Neutrophil (primary cell): ENCODE measurements around the gene CTNNA2.

Experiments
- H3K27ac ChIP-seq: fragments of 200-600 bp; sonication (generic); 2 replicates; pipeline ENCODE4 v1.5.1; 2016; ENCODE audit warnings: mild to moderate bottlenecking, moderate library complexity
- H3K27me3 ChIP-seq: fragments of 200-600 bp; sonication (generic); 2 replicates; pipeline ENCODE4 v1.6.0; 2016; ENCODE audit warnings: mild to moderate bottlenecking
- H3K36me3 ChIP-seq: fragments of 200-600 bp; sonication (generic); 2 replicates; pipeline ENCODE4 v1.5.1; 2017
- H3K4me1 ChIP-seq, 2 experiments: fragments of 200-600 bp in 1 of 2; sonication (generic) in 1 of 2; 1 replicate in 1 of 2; 2 replicates in 1 of 2; pipeline versions ENCODE4 v1.5.1 to v1.6.1; 2013 to 2016; ENCODE audit warnings: low read depth in 1 of 2, low read length in 1 of 2, mild to moderate bottlenecking in 1 of 2, moderate library complexity in 1 of 2; ENCODE audit not compliant: control insufficient read depth in 1 of 2, insufficient read depth in 1 of 2
- H3K4me3 ChIP-seq, 2 experiments: fragments of 200-600 bp in 1 of 2; sonication (generic) in 1 of 2; 1 replicate in 1 of 2; 2 replicates in 1 of 2; pipeline ENCODE4 v1.5.1; 2013 to 2016; ENCODE audit warnings: low read depth in 1 of 2, low read length in 1 of 2, mild to moderate bottlenecking in 1 of 2, moderate library complexity in 1 of 2
- H3K9me3 ChIP-seq: fragments of 200-600 bp; sonication (generic); 2 replicates; pipeline ENCODE4 v1.5.1; 2016
- TF ChIP-seq, protein P1 (sequence below): fragments of 200-600 bp; sonication (generic); IDR thresholded peaks from 2 replicates; pipeline ENCODE4 v1.5.1; 2016; ENCODE audit warnings: antibody characterized with exemption

The CTNNA2 gene

DNA sequence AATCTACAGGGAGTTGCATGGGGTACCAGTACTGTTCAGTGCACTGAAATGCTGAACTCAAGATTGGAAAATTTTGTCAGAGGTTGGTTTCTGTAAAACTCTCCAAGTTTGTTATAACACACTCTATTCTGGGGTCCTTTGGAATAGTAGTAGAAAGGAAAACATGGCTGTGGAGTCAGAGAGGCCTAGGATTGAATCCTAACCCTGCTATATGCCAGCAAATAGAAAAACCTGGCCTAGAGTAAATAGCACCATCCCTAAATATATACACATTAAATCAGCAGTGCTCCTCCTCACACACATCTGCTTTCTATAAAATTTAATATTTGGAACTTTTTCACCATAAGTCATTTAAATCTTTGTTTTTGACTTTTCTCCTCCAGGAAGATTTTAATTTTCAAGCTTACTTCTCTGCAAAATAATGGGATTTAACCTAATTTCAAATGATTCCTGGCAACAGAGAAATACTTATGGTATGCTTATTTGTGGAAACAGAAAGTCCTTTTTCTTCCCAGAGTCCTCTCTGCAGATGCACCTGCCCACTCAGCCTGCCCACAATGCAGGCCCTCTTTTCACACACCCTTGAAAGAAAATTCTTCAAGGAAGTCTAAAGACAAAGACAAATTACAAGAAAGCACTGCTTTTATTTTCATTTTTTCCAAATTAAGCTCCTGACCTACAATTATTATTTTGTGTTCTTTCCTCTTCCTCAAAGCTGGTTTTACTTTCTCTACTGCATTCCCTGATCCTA lies 989.2 kb downstream of the CTNNA2 start:
- Histone ChIP-seq H3K36me3 (no peaks in the 10 kb centered on the region), H3K27ac (no peak overlapping the region), H3K4me3 (no peak overlapping the region), H3K9me3 (no peaks in the 10 kb centered on the region), H3K4me1 (no peaks in the 10 kb centered on the region), H3K27me3 (no peaks in the 10 kb centered on the region)
- TF ChIP-seq, protein P1, sequence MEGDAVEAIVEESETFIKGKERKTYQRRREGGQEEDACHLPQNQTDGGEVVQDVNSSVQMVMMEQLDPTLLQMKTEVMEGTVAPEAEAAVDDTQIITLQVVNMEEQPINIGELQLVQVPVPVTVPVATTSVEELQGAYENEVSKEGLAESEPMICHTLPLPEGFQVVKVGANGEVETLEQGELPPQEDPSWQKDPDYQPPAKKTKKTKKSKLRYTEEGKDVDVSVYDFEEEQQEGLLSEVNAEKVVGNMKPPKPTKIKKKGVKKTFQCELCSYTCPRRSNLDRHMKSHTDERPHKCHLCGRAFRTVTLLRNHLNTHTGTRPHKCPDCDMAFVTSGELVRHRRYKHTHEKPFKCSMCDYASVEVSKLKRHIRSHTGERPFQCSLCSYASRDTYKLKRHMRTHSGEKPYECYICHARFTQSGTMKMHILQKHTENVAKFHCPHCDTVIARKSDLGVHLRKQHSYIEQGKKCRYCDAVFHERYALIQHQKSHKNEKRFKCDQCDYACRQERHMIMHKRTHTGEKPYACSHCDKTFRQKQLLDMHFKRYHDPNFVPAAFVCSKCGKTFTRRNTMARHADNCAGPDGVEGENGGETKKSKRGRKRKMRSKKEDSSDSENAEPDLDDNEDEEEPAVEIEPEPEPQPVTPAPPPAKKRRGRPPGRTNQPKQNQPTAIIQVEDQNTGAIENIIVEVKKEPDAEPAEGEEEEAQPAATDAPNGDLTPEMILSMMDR, result no peak

DNA sequence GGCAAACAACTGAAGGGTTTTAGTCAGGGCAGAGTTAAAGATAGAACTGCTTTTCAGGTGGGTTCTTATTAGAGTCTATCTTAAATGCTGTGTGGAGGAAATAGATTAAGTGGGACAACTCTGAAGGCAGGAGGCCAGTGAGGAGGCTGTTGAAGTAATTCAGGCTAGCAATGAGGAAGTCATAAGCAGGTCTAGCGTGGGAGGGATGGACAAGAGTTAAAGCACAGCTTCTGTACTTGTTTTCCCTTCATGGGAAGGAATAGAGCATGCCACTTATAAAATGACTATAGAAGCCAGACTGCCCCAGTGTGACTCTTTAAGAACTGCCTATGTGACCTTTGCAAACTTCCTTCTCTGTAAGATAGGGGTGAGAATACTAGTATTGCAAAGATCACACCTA lies 993.7 kb downstream of the CTNNA2 start:
- Histone ChIP-seq H3K36me3 (no peaks in the 10 kb centered on the region), H3K4me1 (no peaks in the 10 kb centered on the region), H3K27ac (no peak overlapping the region), H3K4me3 (no peak overlapping the region), H3K27me3 (no peaks in the 10 kb centered on the region), H3K9me3 (no peaks in the 10 kb centered on the region)
- TF ChIP-seq, protein P1, result no peak

DNA sequence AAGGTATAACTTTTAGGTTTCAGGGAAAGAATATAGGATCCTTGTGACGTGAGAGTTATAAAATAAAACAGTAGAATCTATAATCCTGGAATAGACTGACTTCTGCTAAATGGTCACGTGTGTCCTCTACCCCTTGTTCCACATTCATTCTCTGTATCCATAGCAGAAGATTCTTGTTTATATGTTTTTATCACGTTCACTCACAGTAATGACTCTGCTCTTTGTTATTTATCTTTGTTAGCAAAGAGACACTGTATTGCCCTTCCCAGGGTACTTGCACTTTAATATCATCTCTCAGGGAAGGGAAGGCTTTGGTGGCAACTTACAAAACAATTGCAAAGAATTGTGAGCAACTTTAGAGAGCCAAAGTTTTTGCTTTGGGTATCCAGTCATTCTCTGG lies 997.9 kb downstream of the CTNNA2 start:
- TF ChIP-seq, protein P1, result no peak
- no peaks in the 10 kb centered on the region for H3K9me3 ChIP-seq
- H3K27me3 ChIP-seq, result no peaks in the 10 kb centered on the region
- H3K4me3 ChIP-seq, result no peak overlapping the region
- H3K27ac ChIP-seq, result no peak overlapping the region
- H3K4me1 ChIP-seq, result no peaks in the 10 kb centered on the region
- no peaks in the 10 kb centered on the region for H3K36me3 ChIP-seq

DNA sequence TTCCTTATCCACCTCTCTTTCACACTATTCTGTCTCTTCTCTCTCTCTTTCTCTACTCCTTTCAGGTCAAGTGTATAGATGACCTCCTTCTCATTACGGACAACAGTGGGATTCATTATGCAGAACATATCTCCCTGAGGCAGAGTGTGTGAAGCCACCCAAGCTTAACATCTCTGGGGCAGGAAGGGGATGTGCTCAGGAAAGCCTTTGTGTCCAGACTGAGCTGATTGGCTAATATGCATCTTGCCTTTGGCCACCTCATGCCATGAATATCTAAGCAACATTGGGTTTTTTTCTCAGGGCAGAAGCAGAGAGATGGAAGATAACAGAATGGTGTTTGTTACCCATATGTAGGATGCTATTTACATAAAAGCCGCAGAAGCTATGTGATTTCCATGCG lies 1003.1 kb downstream of the CTNNA2 start:
- Histone ChIP-seq H3K27me3 (no peaks in the 10 kb centered on the region), H3K27ac (no peak overlapping the region), H3K4me1 (no peaks in the 10 kb centered on the region), H3K36me3 (no peaks in the 10 kb centered on the region), H3K4me3 (no peak overlapping the region), H3K9me3 (no peaks in the 10 kb centered on the region)
- TF ChIP-seq, protein P1, result no peak

DNA sequence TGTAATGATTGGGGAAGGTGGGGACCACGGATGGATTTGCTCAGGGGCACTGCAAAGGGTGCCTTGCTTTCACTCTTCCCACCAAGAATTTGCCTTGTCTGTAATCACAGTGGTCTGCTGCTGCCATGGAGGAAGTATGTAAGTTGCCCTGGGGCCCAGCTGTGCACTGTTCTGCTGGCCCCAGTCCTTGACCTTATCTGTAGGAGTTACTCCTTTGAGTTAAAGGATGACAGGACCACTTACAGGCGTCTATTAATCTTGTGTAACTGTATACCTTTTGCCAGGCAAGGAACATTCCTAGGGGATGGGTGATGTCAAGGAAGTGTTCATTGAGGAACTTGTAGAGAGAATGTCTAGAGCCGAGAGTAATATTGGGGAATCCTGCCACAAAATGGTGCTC lies 1004.5 kb downstream of the CTNNA2 start:
- Histone ChIP-seq H3K4me3 (no peak overlapping the region), H3K4me1 (no peaks in the 10 kb centered on the region), H3K27ac (no peak overlapping the region), H3K36me3 (no peaks in the 10 kb centered on the region), H3K9me3 (no peaks in the 10 kb centered on the region), H3K27me3 (no peaks in the 10 kb centered on the region)
- TF ChIP-seq, protein P1, result no peak
